Small intestine (tissue), 7 donors: ENCODE data around the gene MAN1C1. TPM values are rescaled to one million over a fixed set of nuclear protein-coding genes. Genes with fewer than 3 reads are reported as not detected.

Experiments
- DNase-seq, 2 donors: peaks; one replicate each; pipeline versions ENCODE4 v3.0.0 to v3.0.0-alpha.2; 2013
- FAIRE-seq: peaks from 2 replicates; lab custom pipeline; 2012; peaks lifted over from hg19 to GRCh38; lab: Jason Lieb, UNC
- H3K27ac ChIP-seq, 3 donors: one replicate each; pipeline ENCODE4 v1.5.1; 2013; ENCODE audit warnings: low read length in 2 of 3, mild to moderate bottlenecking in 2 of 3, control low read depth in 1 of 3, inconsistent platforms in 1 of 3, low read depth in 1 of 3, moderate library complexity in 1 of 3
- H3K27me3 ChIP-seq, 3 donors: one replicate each; pipeline ENCODE4 v1.6.1; 2013; ENCODE audit warnings: low read length in 3 of 3, inconsistent platforms in 1 of 3; ENCODE audit not compliant: control insufficient read depth in 3 of 3, insufficient read depth in 3 of 3
- H3K36me3 ChIP-seq, 3 donors: one replicate each; pipeline ENCODE4 v1.6.1; 2013; ENCODE audit warnings: low read length in 3 of 3, inconsistent platforms in 1 of 3, low read depth in 1 of 3, mild to moderate bottlenecking in 1 of 3, moderate library complexity in 1 of 3; ENCODE audit not compliant: control insufficient read depth in 3 of 3, insufficient read depth in 2 of 3
- H3K4me1 ChIP-seq, 3 donors: one replicate each; pipeline ENCODE4 v1.6.1; 2013; ENCODE audit warnings: low read length in 2 of 3, inconsistent platforms in 1 of 3, low read depth in 1 of 3, mild to moderate bottlenecking in 1 of 3, moderate library complexity in 1 of 3; ENCODE audit not compliant: control insufficient read depth in 3 of 3, insufficient read depth in 2 of 3
- H3K4me3 ChIP-seq, 3 donors: one replicate each; pipeline ENCODE4 v1.5.1; 2013; ENCODE audit warnings: low read length in 3 of 3, control low read depth in 1 of 3, inconsistent platforms in 1 of 3, low read depth in 1 of 3, mild to moderate bottlenecking in 1 of 3, moderate library complexity in 1 of 3
- H3K9me3 ChIP-seq, 2 donors: one replicate each; pipeline ENCODE4 v1.6.1; 2013; ENCODE audit warnings: low read depth in 1 of 2, low read length in 1 of 2; ENCODE audit not compliant: control insufficient read depth in 2 of 2, insufficient read depth in 1 of 2
- WGBS, 3 donors: extraction: QIAGEN DNeasy Blood & Tissue Kit; methylation state at CpG; one replicate each; pipeline ENCODE4 v1.1.7; 2013; 5-methylcytosine and 5-hydroxymethylcytosine counted together
- polyA plus RNA-seq, 4 donors: library from polyadenylated mRNA; stranded (reverse) in 3 of 4; unstranded in 1 of 4; fragments of 200-250 nt in 3 of 4; fragments of 120-200 nt in 1 of 4; gene quantifications; one replicate each; pipeline versions ENCODE4 v1.2.1 to v1.2.3, GENCODE V29; 2013
- donor health status: healthy with polysubstance abuse.
- donor health status: control.
- donor health status: control.
- donor health status: Bipolar disorder and iron deficiency.
- donor health status: healthy.

Gene MAN1C1
- polyA plus RNA-seq, 4 donors: 0.67 to 12.1 (median 3.4) TPM

- Histone ChIP-seq H3K4me1 (peaks cover 0 to 42% (median 0%) of the 10 kb centered on the region in 3 donors), H3K27me3 (no peaks in the 10 kb centered on the region), H3K4me3 (no peak overlapping the region), H3K27ac (no peak overlapping the region), H3K36me3 (peaks cover 0 to 60% (median 0%) of the 10 kb centered on the region in 3 donors), H3K9me3 (no peaks in the 10 kb centered on the region)
- DNase-seq (peak; percentile 47 to 73), FAIRE-seq (no peak)
- WGBS, 3 donors: 31 to 60% (median 48%) methylated on average over 18 of the region's 18 CpGs
Observed at GRCh38 chr1:25782608-25783201, 166.1 kb downstream of the MAN1C1 start.

DNA sequence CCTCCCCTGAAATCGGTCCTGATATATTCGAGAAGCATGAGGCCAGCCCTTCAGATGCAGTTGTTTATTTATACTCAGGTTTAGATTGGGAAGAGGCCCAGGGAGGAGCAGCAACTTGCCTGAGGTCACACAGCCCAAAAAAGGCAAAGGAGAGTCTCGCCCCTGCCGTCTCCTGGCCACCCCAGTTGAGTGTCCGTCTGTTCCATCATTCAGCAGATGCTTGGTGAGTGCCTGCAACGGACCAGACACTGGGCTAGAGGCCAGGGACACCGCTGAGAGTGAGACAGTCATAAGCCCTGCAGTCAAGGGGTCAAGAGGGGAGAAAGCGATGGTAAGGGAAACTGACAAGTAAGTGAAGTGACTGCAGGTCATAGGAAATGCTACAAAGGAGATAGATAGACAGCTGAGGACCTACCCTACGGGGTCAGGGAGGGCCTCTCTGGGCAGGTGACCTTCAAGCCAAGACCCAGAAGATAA, 168.0 kb downstream of the MAN1C1 start:
- Histone ChIP-seq H3K9me3 (no peaks in the 10 kb centered on the region), H3K4me1 (peaks cover 0 to 33% (median 0%) of the 10 kb centered on the region in 3 donors), H3K27ac (no peak overlapping the region), H3K27me3 (no peaks in the 10 kb centered on the region), H3K4me3 (no peak overlapping the region), H3K36me3 (peaks cover 0 to 53% (median 0%) of the 10 kb centered on the region in 3 donors)
- FAIRE-seq (no peak), DNase-seq (no peak)
- 67 to 76% (median 70%) methylated on average over 9 of the region's 9 CpGs for WGBS, 3 donors

DNA sequence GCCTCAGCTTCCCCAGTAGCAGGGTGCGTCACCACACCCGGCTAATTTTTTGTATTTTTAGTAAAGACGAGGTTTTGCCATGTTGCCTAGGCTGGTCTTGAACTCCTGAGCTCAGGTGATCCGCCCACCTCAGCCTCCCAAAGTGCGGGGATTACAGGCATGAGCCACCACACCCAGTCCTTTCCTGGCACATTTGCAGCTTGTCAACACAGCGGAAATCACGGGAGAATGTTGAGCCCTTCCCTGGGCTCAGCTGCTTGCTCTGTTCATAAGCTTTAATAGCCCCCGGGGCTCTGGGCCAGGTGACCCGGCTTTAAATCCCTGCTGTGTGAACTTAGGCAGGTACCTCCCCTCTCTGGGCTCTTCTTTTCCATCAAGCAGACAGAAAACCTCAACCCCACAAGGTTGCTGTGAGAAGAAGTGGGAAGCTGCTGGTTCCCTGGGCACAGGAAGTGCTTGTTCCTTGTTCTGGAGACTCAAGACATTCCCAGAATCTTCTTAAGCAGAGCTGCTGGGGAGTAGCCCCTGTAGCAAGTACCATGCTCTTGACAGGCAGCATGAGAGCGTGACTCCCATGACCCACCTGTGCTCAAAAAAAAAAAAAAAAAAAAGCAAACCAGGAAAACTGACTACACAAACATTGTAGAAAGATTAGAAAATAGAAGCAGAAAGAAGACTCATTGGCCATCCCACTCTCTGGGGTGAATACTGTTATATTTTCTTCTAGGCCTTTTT, 168.9 kb downstream of the MAN1C1 start:
- H3K27ac ChIP-seq: no peak overlapping the region
- H3K4me1 ChIP-seq: peaks cover 0 to 25% (median 0%) of the 10 kb centered on the region in 3 donors
- H3K4me3 ChIP-seq: no peak overlapping the region
- no peaks in the 10 kb centered on the region for H3K9me3 ChIP-seq
- H3K36me3 ChIP-seq: peaks cover 0 to 53% (median 0%) of the 10 kb centered on the region in 3 donors
- no peak for DNase-seq
- 40 to 70% (median 49%) methylated on average over 10 of the region's 10 CpGs for WGBS, 3 donors
- H3K27me3 ChIP-seq: no peaks in the 10 kb centered on the region
- no peak for FAIRE-seq

- FAIRE-seq (no peak), DNase-seq (no peak)
- Histone ChIP-seq H3K4me3 (no peak overlapping the region), H3K27me3 (no peaks in the 10 kb centered on the region), H3K36me3 (peaks cover 0 to 44% (median 0%) of the 10 kb centered on the region in 3 donors), H3K4me1 (peaks cover 0 to 18% (median 0%) of the 10 kb centered on the region in 3 donors), H3K27ac (no peak overlapping the region), H3K9me3 (no peaks in the 10 kb centered on the region)
- WGBS, 3 donors: 73 to 80% (median 79%) methylated on average over 11 of the region's 11 CpGs
Observed at GRCh38 chr1:25786887-25787759, 170.5 kb downstream of the MAN1C1 start.

DNA sequence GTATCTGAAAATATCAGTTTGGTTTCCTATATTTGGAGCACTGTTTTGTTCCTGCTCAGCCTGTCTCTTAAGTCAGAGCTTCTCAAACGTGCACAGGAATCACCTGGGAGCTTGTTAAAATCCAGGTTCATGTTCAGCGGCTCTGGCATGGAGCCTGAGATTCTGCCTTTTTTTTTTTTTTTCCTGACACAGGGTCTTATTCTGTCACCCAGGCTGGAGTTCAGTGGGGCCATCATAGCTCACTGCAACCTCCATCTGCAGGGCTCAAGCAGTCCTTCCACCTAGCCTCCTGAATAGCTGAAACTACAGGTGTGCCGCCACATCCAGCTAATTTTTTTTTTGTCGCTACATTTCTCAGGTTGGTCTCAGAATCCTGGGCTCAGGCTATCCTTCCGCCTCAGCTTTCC, 171.2 kb downstream of the MAN1C1 start:
- no peaks in the 10 kb centered on the region for H3K9me3 ChIP-seq
- FAIRE-seq: no peak
- no peaks in the 10 kb centered on the region for H3K27me3 ChIP-seq
- H3K4me1 ChIP-seq: peaks cover 0 to 13% (median 0%) of the 10 kb centered on the region in 3 donors
- no peak overlapping the region for H3K27ac ChIP-seq
- peaks cover 0 to 39% (median 0%) of the 10 kb centered on the region in 3 donors for H3K36me3 ChIP-seq
- H3K4me3 ChIP-seq: no peak overlapping the region
- 82 to 89% (median 89%) methylated on average over 5 of the region's 5 CpGs for WGBS, 3 donors
- DNase-seq: no peak

GRCh38 chr1:25790472-25790871, 173.9 kb downstream of the MAN1C1 start:
- H3K36me3 ChIP-seq: peaks cover 0 to 20% (median 0%) of the 10 kb centered on the region in 3 donors
- H3K4me3 ChIP-seq: no peak overlapping the region
- no peak for FAIRE-seq
- H3K9me3 ChIP-seq: no peaks in the 10 kb centered on the region
- no peak overlapping the region for H3K27ac ChIP-seq
- no peak for DNase-seq
- peaks cover 0 to 13% (median 0%) of the 10 kb centered on the region in 3 donors for H3K4me1 ChIP-seq
- 83 to 88% (median 87%) methylated on average over 6 of the region's 6 CpGs for WGBS, 3 donors
- H3K27me3 ChIP-seq: no peaks in the 10 kb centered on the region

DNA sequence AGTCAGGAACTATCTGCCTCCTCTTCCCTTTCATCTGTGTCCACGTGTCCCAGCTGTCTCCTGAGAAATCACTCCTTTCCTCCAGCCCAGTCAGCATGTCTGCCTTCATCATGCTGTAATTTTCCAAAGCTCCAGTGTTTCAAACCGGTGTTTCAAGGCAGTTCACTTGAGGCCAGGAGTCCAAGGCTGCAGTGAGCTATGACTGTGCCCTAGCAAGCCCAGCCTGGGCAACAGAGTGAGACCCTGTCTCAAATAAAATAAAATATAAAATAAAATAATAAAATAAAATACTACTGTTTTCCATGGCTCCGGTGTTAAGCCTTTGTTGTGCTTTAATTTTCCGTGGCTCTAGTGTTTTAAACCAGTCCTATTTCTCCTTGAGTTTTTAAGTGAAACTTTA, 175.5 kb downstream of the MAN1C1 start:
- Histone ChIP-seq H3K4me3 (no peak overlapping the region), H3K4me1 (peaks cover 0 to 27% (median 0%) of the 10 kb centered on the region in 3 donors), H3K9me3 (no peaks in the 10 kb centered on the region), H3K36me3 (peaks cover 0 to 17% (median 0%) of the 10 kb centered on the region in 3 donors), H3K27me3 (no peaks in the 10 kb centered on the region), H3K27ac (no peak overlapping the region)
- 59 to 66% (median 60%) methylated on average over 4 of the region's 4 CpGs for WGBS, 3 donors
- no peak for DNase-seq
- no peak for FAIRE-seq
